ENCODE data around the gene COX7A2L.

Gene COX7A2L

GRCh38 chr2:42333579-42333978 lies 27.4 kb downstream of the COX7A2L start:
- DNase-seq (ENCODE audit: low read depth), result no peak
- TF ChIP-seq, protein P1, sequence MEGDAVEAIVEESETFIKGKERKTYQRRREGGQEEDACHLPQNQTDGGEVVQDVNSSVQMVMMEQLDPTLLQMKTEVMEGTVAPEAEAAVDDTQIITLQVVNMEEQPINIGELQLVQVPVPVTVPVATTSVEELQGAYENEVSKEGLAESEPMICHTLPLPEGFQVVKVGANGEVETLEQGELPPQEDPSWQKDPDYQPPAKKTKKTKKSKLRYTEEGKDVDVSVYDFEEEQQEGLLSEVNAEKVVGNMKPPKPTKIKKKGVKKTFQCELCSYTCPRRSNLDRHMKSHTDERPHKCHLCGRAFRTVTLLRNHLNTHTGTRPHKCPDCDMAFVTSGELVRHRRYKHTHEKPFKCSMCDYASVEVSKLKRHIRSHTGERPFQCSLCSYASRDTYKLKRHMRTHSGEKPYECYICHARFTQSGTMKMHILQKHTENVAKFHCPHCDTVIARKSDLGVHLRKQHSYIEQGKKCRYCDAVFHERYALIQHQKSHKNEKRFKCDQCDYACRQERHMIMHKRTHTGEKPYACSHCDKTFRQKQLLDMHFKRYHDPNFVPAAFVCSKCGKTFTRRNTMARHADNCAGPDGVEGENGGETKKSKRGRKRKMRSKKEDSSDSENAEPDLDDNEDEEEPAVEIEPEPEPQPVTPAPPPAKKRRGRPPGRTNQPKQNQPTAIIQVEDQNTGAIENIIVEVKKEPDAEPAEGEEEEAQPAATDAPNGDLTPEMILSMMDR (IDR thresholded peaks at IDR 0.05; ENCODE audit: control insufficient read depth, extremely low read depth, insufficient read depth), result no peak
- H3K4me3 ChIP-seq (ENCODE audit: low read depth, low read length), result no peak overlapping the region

DNA sequence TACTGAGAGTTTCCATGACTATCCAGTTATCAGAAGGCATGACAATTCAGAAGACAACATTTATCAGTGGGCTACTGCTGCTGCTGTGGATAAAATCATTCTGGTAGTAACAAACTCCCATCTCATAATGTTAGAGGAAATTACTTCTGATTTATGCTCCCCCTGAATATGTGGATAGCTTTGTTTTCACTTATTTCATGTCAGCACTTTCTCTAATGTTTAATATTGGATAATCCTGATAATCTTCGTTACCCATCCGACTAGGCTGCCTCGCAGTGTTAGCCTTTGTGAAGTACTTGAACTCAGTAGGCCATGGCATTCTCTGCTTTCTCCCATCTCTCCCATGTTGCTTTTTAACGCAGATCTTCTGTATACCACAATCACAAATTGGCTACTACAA lies 28.4 kb downstream of the COX7A2L start:
- TF ChIP-seq, protein P1 (IDR thresholded peaks at IDR 0.05; ENCODE audit: control insufficient read depth, extremely low read depth, insufficient read depth), result no peak
- DNase-seq (ENCODE audit: low read depth), result no peak
- no peak overlapping the region for H3K4me3 ChIP-seq (ENCODE audit: low read depth, low read length)

- H3K4me3 ChIP-seq (ENCODE audit: low read depth, low read length), result no peak overlapping the region
- no peak for DNase-seq (ENCODE audit: low read depth)
- TF ChIP-seq, protein P1 (IDR thresholded peaks at IDR 0.05; ENCODE audit: control insufficient read depth, extremely low read depth, insufficient read depth), result no peak
Observed at GRCh38 chr2:42331569-42332284, 29.3 kb downstream of the COX7A2L start.

DNA sequence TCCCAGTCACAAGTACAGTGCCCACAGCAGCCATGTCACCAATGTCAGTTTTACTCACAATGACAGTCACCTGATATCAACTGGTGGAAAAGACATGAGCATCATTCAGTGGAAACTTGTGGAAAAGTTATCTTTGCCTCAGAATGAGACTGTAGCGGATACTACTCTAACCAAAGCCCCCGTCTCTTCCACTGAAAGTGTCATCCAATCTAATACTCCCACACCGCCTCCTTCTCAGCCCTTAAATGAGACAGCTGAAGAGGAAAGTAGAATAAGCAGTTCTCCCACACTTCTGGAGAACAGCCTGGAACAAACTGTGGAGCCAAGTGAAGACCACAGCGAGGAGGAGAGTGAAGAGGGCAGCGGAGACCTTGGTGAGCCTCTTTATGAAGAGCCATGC lies 31.3 kb downstream of the COX7A2L start:
- TF ChIP-seq, protein P1 (IDR thresholded peaks at IDR 0.05; ENCODE audit: control insufficient read depth, extremely low read depth, insufficient read depth), result no peak
- DNase-seq (ENCODE audit: low read depth), result no peak
- no peak overlapping the region for H3K4me3 ChIP-seq (ENCODE audit: low read depth, low read length)

- TF ChIP-seq, protein P1 (IDR thresholded peaks at IDR 0.05; ENCODE audit: control insufficient read depth, extremely low read depth, insufficient read depth), result no peak
- DNase-seq (ENCODE audit: low read depth), result no peak
- no peak overlapping the region for H3K4me3 ChIP-seq (ENCODE audit: low read depth, low read length)
Observed at GRCh38 chr2:42328923-42329322, 32.1 kb downstream of the COX7A2L start.

DNA sequence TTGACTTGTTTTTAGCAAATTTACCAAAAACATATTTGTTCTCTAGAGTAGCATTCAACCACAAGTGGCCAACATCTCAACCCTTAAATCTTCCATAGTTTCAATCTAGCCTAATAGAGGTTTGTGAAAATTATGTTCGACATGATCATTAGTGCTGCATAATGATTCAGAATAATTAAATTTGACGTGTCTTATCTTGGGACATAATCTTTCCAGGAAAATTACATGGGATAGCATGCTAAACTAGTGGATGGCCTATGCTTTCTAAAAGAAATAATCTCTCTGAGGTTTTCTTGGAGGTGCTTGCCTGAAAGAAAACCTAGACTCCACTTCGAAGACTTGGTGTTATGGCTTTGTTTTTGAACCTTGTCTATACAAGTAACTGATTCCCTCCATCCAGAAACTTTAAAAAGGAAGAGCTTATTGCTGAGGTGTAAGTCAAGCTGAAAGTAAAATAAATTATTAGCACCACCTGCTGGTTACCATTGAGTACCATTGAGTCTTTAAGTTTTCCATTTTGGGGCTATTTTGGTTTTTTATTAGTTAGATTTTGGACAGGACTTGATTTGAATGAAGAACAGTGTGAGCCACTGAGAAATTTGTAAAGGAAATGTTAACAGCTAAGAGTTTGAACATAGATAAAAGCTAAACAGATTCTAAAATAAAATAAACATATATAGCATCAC lies 32.7 kb downstream of the COX7A2L start:
- DNase-seq (ENCODE audit: low read depth), result peak; percentile 2
- H3K4me3 ChIP-seq (ENCODE audit: low read depth, low read length), result no peak overlapping the region
- TF ChIP-seq, protein P1 (IDR thresholded peaks at IDR 0.05; ENCODE audit: control insufficient read depth, extremely low read depth, insufficient read depth), result peak; percentile 20; the same call in 1 of the 2 replicates
